T-helper 1 cell treated with Interleukin-12 subunit alpha and Interleukin-12 subunit beta and Interleukin-4 antibody, amounts not matched to agents 30 μg/mL and 1 μg/mL, for 36 hours (primary cell): Measurements from ENCODE around the gene SAYSD1.

Source experiments
- H3K27ac Mint-ChIP-seq: one replicate; pipeline ENCODE4 v1.8.0; 2021; ENCODE audit warnings: mild to moderate bottlenecking, mixed read lengths
- H3K27me3 Mint-ChIP-seq: one replicate; pipeline ENCODE4 v1.8.0; 2021; ENCODE audit warnings: low read depth, mixed read lengths
- H3K36me3 Mint-ChIP-seq: one replicate; pipeline ENCODE4 v1.8.0; 2021; ENCODE audit warnings: low read depth, mixed read lengths
- H3K4me1 Mint-ChIP-seq: one replicate; pipeline ENCODE4 v1.8.0; 2021; ENCODE audit warnings: low read depth, mixed read lengths
- H3K4me3 Mint-ChIP-seq: one replicate; pipeline ENCODE4 v1.8.0; 2021; ENCODE audit warnings: mild to moderate bottlenecking, moderate library complexity, mixed read lengths
- H3K9me3 Mint-ChIP-seq: one replicate; pipeline ENCODE4 v1.8.0; 2021; ENCODE audit warnings: mixed read lengths

SAYSD1 gene

GRCh38 chr6:39061182-39061581 lies 53.8 kb downstream of the SAYSD1 start:
- Mint-ChIP-seq H3K4me1 (no peaks in the 10 kb centered on the region), H3K4me3 (no peak overlapping the region), H3K27ac (no peak overlapping the region), H3K27me3 (peaks cover 30% of the 10 kb centered on the region), H3K36me3 (no peaks in the 10 kb centered on the region), H3K9me3 (no peaks in the 10 kb centered on the region)

- Mint-ChIP-seq H3K27me3 (peaks cover 30% of the 10 kb centered on the region), H3K4me3 (no peak overlapping the region), H3K27ac (no peak overlapping the region), H3K9me3 (no peaks in the 10 kb centered on the region), H3K36me3 (no peaks in the 10 kb centered on the region), H3K4me1 (no peaks in the 10 kb centered on the region)
Observed at GRCh38 chr6:39060467-39061160, 54.4 kb downstream of the SAYSD1 start.

- Mint-ChIP-seq H3K4me1 (no peaks in the 10 kb centered on the region), H3K27ac (no peak overlapping the region), H3K4me3 (no peak overlapping the region), H3K27me3 (peaks cover 24% of the 10 kb centered on the region), H3K36me3 (no peaks in the 10 kb centered on the region), H3K9me3 (no peaks in the 10 kb centered on the region)
Observed at GRCh38 chr6:39059496-39060310, 55.3 kb downstream of the SAYSD1 start.

- Mint-ChIP-seq H3K9me3 (no peaks in the 10 kb centered on the region), H3K27ac (no peak overlapping the region), H3K4me3 (no peak overlapping the region), H3K27me3 (peaks cover 17% of the 10 kb centered on the region), H3K4me1 (no peaks in the 10 kb centered on the region), H3K36me3 (no peaks in the 10 kb centered on the region)
Observed at GRCh38 chr6:39058471-39059147, 56.4 kb downstream of the SAYSD1 start.

GRCh38 chr6:39057251-39058155 lies 57.5 kb downstream of the SAYSD1 start:
- H3K4me1 Mint-ChIP-seq: no peaks in the 10 kb centered on the region
- peaks cover 13% of the 10 kb centered on the region for H3K27me3 Mint-ChIP-seq
- no peaks in the 10 kb centered on the region for H3K9me3 Mint-ChIP-seq
- no peak overlapping the region for H3K4me3 Mint-ChIP-seq
- H3K36me3 Mint-ChIP-seq: no peaks in the 10 kb centered on the region
- no peak overlapping the region for H3K27ac Mint-ChIP-seq

- H3K27ac Mint-ChIP-seq: no peak overlapping the region
- no peak overlapping the region for H3K4me3 Mint-ChIP-seq
- H3K36me3 Mint-ChIP-seq: no peaks in the 10 kb centered on the region
- H3K9me3 Mint-ChIP-seq: no peaks in the 10 kb centered on the region
- peaks cover 17% of the 10 kb centered on the region for H3K27me3 Mint-ChIP-seq
- peaks cover 3% of the 10 kb centered on the region for H3K4me1 Mint-ChIP-seq
Observed at GRCh38 chr6:39056681-39057080, 58.3 kb downstream of the SAYSD1 start.

DNA sequence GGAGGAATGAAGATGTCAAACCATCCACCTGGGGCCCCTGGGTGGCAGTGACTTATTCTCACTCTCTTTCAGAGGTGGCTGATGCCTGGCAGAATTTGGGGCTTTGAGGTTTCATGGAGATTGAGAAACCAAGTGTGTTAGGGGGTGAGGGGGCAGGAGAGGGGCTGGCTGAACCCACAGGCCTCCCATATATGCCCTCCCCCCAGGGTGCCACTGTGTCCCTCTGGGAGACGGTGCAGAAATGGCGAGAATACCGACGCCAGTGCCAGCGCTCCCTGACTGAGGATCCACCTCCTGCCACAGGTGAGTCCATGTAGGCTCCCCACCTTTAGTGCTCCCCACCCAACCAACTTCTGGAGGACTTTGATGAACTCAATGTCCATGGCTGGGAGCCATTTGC lies 58.8 kb downstream of the SAYSD1 start:
- Mint-ChIP-seq H3K9me3 (no peaks in the 10 kb centered on the region), H3K36me3 (no peaks in the 10 kb centered on the region), H3K4me3 (no peak overlapping the region), H3K27ac (no peak overlapping the region), H3K27me3 (peaks cover 15% of the 10 kb centered on the region), H3K4me1 (peaks cover 7% of the 10 kb centered on the region)

GRCh38 chr6:39055661-39056060 lies 59.3 kb downstream of the SAYSD1 start:
- Mint-ChIP-seq H3K9me3 (no peaks in the 10 kb centered on the region), H3K36me3 (no peaks in the 10 kb centered on the region), H3K27me3 (peaks cover 15% of the 10 kb centered on the region), H3K27ac (no peak overlapping the region), H3K4me3 (no peak overlapping the region), H3K4me1 (peaks cover 11% of the 10 kb centered on the region)

- Mint-ChIP-seq H3K27ac (no peak overlapping the region), H3K27me3 (peaks cover 23% of the 10 kb centered on the region), H3K36me3 (no peaks in the 10 kb centered on the region), H3K4me1 (peaks cover 11% of the 10 kb centered on the region), H3K4me3 (no peak overlapping the region), H3K9me3 (no peaks in the 10 kb centered on the region)
Observed at GRCh38 chr6:39054577-39055142, 60.3 kb downstream of the SAYSD1 start.
